ENCODE results near the gene OR2T8. TPM values are rescaled to one million over a fixed set of nuclear protein-coding genes. Genes with fewer than 3 reads are reported as not detected.

OR2T8 gene
- total RNA-seq, 2 experiments from 2014 or later: not detected

GRCh38 chr1:247964933-247965332 lies 44.9 kb downstream of the OR2T8 start, which contains the start of gene OR2AK2:
OR2AK2 (plus strand) TSS chr1:247965233; CDS start chr1:247965377, 144 bp downstream.
- Mint-ChIP-seq H3K36me3 (peaks cover 5% of the 10 kb centered on the region), H3K4me3 (no peak within 1 kb of the TSS), H3K9me3 (no peaks in the 10 kb centered on the region), H3K27me3 (no peaks in the 10 kb centered on the region), H3K4me1 (ENCODE audit: low read depth) (peaks cover 2% of the 10 kb centered on the region), H3K27ac (no peak within 1 kb of the TSS)
- CTCF ChIA-PET: no interaction called here
- intact Hi-C loops (cut with micrococcal nuclease): no loop called here
- POLR2A ChIA-PET: no interaction called here
- no peak for DNase-seq

- intact Hi-C loops (cut with micrococcal nuclease): no loop called here
- Mint-ChIP-seq H3K9me3 (no peaks in the 10 kb centered on the region), H3K27me3 (no peaks in the 10 kb centered on the region), H3K4me1 (ENCODE audit: low read depth) (peaks cover 2% of the 10 kb centered on the region), H3K27ac (no peak overlapping the region), H3K4me3 (no peak overlapping the region), H3K36me3 (peaks cover 5% of the 10 kb centered on the region)
- ChIA-PET CTCF (no interaction called here), POLR2A (no interaction called here)
- DNase-seq: no peak
Observed at GRCh38 chr1:247966532-247967204, 46.6 kb downstream of the OR2T8 start.

Other genes with a start within 250 kb of the OR2T8 start
- not detected for gene OR13G1, start 240.5 kb upstream of the OR2T8 start, total RNA-seq
- gene OR6F1, start 203.6 kb upstream of the OR2T8 start, total RNA-seq: not detected
- not detected for gene OR14K1, start 181.6 kb upstream of the OR2T8 start, total RNA-seq
- gene OR14A2, start 172.1 kb upstream of the OR2T8 start, total RNA-seq: not detected
- gene OR1C1, start 159.7 kb upstream of the OR2T8 start, total RNA-seq: not detected
- gene OR14A16, start 96.1 kb upstream of the OR2T8 start, total RNA-seq: not detected
- not detected for gene OR11L1, start 78.4 kb upstream of the OR2T8 start, total RNA-seq
- gene TRIM58, start 63.1 kb upstream of the OR2T8 start, total RNA-seq: under 1 TPM in 1 of 2 experiments, not detected in 1; 0.19 TPM
- gene OR2W3, start 24.7 kb upstream of the OR2T8 start, total RNA-seq: not detected
- gene OR2AJ1, start 4.6 kb downstream of the OR2T8 start, total RNA-seq: not detected
- not detected for gene OR2L8, start 28.6 kb downstream of the OR2T8 start, total RNA-seq
- not detected for gene OR2AK2, start 45.0 kb downstream of the OR2T8 start, total RNA-seq
- not detected for gene OR2L5, start 93.4 kb downstream of the OR2T8 start, total RNA-seq
- under 1 TPM in 1 of 2 experiments, not detected in 1; 0.07 TPM for gene OR2L2, start 109.8 kb downstream of the OR2T8 start, total RNA-seq
- gene OR2L3, start 126.6 kb downstream of the OR2T8 start, total RNA-seq: not detected
- gene OR2L13, start 174.9 kb downstream of the OR2T8 start, total RNA-seq: not detected
- gene OR2M5, start 224.9 kb downstream of the OR2T8 start, total RNA-seq: not detected

Measured in activated CD4-positive, alpha-beta memory T cell treated with anti-CD3 and anti-CD28 coated beads for 36 hours (primary cell).